GM19468 (cell line): Measurements from ENCODE around the gene XIAP.
"Not testable (repeated sequence)": the region's sequence is repeated elsewhere in the genome, so short reads cannot be mapped to it uniquely, and the experiment has no call there.

Source experiments
- ATAC-seq: cut with Tn5 transposase; IDR thresholded peaks from one replicate; pipeline ENCODE4 v1.9.1; 2021; ENCODE audit warnings: mild to moderate bottlenecking, moderate library complexity, moderate number of reproducible peaks; ENCODE audit not compliant: unreplicated experiment; ENCODE audit errors: extremely low read depth

Gene XIAP

DNA sequence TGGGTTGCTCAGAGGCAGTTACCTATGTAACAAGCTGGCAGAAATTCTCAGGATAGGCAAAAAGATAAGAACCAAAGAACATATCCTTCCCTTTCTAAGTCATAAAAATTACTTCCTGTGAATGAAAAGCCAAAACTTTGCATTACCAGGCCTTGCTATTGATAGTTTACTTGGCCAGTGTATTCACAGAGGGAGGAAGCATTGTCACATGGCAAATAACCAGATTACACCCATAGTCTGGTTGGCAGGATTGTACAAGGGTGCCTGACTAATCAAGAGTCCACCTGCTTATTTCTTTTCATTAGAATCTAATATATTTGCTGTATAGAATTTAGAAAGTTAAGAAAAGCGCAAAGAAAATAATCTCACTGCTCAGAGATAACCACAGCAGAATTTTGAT is 14.1 kb downstream of the XIAP start:
- ATAC-seq = no peak

DNA sequence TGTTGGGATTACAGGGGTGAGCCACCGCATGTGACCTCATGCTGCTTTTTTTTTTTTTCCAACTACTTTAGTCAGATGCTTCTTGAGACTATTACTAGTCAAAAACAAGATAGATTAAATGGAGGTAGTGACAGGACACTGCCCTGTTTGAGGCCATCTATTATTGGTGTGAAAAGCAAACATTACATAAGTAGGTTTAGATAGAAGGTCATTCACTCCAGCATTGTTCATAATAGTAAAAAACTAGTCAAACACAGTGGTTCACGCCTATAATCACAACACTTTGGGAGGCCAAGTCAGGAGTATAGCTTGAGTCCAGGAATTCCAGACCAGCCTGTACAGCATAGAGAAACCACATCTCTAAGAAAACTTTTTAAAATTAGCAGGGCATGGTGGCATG is 16.3 kb downstream of the XIAP start:
- no peak for ATAC-seq

DNA sequence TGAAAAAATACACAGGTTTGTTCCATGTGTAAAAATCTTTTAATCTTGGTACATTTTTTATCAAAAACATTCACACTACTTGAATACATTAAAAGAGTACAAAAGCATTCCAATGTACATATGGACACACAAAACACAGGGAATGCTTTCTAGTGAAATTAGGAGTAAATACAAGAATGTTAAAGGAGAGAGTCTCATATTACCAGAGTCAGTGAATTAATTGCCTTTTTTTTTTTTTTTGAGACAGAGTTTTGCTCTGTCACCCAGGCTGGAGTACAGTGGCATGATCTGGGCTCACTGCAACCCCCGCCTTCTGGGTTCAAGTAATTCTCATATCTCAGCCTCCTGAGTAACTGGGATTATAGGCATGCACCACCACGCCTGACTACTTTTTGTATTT is 17.0 kb downstream of the XIAP start:
- ATAC-seq = no peak

DNA sequence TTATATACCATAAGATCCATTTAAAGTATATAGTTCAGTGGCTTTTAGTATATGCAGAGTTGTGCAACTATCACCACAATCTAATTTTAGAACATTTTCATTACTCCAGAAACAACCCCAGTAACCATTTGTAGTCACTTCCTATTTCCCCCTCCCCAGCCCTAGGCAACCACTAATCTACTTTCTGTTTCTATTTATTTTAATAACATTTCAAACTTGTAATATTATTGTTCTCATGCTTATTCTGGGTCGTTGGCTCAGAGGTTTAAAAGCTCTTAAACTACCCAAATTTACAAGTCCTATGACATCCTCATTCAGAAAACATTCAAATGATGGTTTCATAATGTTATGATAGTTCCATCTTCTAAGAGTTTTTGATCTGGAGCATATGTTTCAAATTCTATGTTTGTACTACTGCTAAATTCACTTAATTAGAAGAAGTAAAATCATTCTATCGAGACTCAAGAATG is 18.4 kb downstream of the XIAP start:
- ATAC-seq = peak; percentile 63

DNA sequence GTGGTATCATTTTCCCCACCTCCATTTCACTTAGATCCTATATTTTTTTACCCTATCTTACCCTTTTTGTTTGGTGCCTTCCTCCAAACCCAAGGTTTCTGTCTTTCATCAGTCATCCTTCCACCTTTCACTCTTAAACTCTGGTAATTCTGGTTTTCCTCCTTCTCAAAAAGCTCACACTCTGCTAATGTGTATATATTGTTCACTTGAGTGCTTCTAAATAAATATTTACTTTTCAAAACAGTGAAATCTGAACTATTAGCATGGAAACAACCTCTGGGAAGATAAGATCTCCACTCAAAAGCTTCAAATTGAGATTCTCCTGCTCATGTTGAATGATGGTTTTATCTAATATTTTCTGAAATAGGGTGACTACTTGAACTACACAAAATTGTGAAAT is 21.5 kb downstream of the XIAP start:
- no peak for ATAC-seq

DNA sequence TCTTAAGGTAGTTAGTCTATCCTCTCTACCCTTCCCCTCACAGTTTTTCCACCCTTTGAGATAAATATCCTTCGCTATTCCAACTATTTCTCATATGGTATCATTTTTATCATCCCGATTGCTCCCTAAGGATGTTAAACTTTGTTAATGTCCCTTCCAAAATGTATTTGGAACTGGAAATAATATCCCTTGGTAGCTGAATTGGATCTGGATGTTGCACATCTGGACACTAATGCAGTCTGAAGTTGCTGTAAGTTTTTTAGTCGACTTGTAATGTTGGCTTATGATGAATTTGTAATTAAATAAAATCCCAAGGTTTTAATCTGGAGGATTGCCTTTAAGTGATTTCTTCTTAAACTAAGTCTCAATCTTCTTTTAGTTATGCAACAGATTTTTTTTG is 22.5 kb downstream of the XIAP start:
- ATAC-seq = no peak

DNA sequence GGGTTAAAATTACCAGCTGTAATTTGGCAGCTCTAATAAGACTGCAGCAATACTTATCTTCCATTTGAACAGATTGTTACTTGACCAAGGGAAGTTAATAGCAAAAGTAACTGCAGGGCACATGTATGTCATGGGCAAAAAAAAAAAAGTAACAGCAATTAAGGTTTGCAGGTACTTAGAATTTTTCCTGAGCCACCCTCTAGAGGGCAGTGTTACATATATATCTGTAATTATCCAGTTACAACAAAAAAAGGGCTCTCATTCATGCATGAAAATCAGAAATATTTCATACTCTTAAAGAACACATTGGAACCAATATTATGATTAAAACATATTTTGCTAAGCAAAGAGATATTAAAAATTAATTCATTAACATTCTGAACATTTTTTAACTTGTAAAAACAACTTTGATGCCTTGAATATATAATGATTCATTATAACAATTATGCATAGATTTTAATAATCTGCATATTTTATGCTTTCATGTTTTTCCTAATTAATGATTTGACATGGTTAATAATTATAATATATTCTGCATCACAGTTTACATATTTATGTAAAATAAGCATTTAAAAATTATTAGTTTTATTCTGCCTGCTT is 25.1 kb downstream of the XIAP start:
- ATAC-seq = no peak

DNA sequence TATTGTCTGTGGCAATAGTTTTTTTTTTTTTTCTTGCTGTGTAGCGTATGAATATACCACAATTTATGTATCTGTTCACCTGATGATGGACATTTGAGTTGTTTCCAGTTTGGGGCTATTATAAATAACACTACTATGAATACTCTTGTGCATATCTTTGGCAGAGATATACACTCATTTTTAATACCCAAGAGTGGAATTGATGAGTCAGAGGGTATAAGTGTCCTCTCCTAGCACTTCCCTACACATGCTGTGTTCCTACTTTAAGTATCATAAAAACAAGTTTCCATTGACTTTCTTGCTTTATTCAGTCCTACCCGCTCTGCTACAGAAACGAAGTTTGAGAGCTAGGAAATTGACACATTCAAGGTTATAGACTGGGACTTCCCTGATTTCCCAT is 39.8 kb downstream of the XIAP start:
- no peak for ATAC-seq

DNA sequence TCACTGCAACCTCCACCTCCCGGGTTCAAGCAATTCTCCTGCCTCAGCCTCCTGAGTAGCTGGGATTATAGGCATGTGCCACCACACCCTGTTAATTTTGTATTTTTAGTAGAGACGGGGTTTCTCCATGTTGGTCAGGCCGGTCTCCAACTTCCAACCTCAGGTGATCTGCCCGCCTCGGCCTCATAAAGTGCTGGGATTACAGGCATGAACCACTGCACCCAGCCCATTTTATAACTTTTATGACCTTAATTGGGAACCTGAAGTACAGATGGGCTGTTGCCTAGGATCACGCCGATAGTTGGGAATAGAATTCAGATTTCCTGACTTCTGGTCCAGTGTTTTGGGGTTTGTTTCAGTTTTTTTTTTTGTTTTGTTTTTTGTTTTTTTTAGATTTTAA is 43.4 kb downstream of the XIAP start:
- not testable (repeated sequence) for ATAC-seq

DNA sequence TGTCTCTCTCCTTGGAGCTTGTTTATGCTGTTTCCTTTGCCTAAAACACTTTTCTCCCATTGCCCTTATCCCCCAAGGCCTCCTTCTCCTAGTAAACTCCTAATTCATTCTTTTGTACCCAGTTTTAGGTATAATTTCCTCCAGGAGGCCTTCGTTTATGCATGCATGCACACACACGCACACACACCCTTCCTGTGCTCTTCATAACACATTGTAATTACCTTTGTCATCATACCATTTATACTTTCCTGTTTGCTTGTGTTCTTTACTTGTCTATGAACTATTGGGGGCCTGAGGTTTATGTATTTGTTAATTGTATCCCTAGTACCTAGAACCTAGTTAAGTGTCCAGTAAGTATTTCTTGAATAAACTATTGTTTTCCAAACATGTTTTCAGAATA is 45.5 kb downstream of the XIAP start:
- ATAC-seq = no peak

DNA sequence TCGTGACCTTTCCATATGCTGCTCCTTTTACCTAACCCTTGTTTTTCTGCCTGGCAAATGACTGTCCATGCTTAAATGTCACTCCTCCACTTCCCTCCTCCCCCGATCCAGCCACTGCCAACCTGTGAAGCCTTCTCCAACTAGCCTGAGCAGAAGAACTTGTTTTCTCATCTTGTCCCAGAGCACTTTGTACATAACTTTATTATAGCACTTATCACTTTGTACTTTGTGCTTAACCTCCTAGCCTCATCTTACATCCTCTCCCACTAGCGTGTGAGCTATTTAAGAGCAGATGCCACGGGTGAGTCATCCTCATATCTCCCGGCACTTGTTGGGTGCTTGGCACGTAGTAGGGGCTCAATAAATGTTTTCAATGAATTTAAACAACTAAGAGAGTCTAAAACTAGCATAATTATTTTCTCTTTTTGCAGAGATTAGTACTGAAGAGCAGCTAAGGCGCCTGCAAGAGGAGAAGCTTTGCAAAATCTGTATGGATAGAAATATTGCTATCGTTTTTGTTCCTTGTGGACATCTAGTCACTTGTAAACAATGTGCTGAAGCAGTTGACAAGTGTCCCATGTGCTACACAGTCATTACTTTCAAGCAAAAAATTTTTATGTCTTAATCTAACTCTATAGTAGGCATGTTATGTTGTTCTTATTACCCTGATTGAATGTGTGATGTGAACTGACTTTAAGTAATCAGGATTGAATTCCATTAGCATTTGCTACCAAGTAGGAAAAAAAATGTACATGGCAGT is 46.9 kb downstream of the XIAP start:
- no peak for ATAC-seq

DNA sequence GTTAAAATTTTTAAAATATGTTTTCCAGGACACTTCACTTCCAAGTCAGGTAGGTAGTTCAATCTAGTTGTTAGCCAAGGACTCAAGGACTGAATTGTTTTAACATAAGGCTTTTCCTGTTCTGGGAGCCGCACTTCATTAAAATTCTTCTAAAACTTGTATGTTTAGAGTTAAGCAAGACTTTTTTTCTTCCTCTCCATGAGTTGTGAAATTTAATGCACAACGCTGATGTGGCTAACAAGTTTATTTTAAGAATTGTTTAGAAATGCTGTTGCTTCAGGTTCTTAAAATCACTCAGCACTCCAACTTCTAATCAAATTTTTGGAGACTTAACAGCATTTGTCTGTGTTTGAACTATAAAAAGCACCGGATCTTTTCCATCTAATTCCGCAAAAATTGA is 49.7 kb downstream of the XIAP start:
- ATAC-seq = no peak

DNA sequence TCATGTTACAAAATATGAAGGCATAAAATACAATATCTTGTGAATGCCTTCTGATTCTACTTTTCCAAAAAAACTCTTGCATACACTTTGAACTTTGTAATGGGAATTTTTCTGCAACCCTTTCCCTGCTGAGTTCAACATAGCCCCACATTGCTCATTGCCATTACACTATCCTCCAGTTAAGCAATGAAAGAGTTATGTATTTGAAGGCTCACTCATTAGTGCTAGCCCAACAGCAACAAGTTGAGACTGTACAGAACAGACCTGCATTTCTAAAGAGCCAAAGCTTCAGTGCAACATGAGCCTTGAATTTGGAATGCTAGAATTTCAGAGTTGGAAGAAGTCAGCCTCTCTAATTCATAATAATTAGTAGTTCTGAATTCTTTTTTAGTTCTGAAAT is 57.2 kb downstream of the XIAP start:
- no peak for ATAC-seq

DNA sequence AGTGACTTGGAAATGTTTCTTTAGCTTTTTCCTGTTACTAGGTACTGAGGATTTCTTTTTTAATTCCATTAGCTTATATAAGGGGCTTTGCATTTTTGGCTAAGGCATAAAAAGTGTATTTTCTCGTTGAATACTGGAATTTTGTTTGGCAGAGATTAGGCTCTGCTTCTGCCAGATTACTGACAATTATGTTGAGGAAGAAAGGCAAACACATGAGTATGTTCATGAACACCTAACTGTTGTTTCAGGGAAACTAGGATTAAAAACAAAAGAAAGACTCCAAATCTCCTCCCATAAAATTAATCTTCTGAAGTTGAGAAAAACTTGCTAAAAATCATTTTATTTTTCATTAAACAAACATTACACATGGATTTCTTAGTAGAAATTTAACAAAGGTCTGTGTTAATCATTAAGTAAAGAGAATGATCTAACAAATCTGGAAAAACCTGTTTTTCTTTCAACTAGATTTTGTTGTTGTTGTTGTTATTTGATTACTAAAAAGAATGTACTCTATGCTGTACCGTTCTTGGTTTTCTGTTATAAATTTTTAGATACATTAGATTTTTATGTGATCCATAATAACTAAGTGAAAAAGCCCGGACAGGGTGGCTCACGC is 58.4 kb downstream of the XIAP start:
- ATAC-seq = no peak

DNA sequence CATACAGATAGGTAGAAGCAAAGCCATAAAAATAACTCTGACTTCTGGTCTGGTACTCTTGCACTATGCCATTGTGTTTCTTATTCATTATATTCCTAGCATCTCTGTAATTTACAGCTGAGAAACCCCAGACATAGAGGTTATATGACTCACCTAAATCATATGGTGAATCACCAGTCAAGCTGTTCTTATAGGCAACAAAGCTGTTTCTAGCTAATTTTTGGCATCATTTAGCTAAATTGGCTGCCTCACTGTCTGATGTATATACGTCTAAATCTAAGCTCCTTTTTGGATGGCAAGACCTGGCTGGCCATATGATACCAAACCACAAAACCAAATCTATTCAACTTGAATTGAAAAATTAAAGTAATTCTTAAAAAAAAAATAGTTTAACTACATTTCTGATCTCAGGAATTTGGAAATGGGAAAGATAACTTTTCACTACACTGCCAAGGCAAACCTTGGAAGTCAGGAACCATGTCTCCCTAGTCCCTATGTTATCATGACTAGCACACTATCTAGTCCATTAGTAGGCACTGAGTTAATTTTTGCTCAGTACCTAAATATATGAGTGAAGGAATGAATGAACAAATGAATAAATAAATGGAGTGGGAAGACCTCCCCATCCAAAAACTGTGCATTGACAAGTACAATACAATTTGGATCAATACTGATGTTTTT is 60.4 kb downstream of the XIAP start:
- no peak for ATAC-seq

DNA sequence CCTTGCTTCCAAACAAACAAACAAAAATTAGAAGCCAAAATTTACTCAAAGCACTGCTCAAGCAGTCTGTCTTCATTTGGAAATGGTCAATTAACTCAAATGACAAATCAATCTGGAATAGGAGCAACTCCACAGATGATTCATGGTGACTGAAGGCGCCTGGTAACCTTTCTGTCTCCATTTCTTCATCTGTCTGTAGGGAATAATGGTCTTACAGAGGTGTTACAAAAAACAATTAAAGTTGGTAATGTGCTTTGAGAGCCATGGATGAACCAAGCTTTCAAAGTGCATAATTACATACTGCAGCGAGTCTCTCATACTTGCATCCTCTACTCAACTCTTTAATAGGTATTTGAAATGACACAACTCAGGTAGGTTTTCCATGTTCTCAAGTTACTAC is 63.4 kb downstream of the XIAP start:
- ATAC-seq = no peak

DNA sequence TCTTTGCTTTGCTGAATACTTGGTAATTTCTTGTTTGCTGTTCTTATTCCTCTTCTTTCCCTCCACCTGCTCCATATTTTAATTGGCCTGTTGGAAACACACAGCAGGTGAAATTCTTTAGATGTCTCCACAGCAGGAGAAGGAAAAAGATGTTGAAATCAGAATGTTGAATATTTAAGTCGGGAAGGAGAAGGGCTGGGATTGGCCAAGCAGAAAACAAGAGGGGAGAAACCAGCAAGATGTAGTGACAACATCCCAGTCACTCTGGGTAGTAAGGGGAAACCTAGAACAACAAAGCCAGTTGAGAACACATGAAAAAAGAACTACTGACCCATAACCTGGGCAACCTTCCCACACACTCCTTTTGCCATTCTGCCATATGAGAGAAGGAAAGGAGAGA is 64.3 kb downstream of the XIAP start:
- no peak for ATAC-seq

DNA sequence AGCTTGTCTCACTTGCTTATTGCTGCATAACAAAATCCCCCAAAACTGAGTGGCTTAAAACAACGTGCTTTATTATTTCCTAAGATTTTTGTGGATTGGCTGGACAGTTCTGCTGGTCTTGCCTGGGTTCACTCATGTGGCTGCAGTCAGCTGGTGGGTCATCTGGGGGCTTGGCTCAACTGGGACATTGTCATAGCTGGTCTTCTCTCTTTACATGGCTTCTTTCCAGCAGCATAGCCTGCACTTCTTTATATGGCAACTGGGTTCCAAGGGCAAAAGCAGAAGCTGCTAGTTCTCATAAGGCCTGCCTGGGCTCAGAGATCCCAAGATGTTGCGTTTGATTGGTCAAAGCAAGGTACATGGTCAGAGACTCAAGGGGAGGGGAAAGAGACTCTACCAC is 68.0 kb downstream of the XIAP start:
- ATAC-seq = no peak

DNA sequence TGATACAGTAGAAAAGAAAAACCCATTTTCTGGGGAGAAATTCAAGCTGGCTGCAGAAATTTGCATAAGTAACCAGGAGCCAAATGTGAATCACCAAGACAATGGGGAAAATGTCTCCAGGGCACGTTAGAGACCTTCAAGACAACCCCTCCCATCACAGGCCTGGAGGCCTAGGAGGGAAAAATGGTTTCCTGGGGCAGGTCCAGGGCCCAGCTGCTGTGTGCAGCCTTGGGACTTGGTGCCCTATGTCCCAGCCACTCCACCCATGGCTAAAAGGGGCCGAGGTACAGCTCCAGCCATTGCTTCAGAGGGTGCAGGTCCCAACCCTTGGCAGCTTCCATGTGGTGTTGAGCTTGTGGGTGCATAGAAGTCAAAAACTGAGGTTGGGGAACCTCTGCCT is 72.2 kb downstream of the XIAP start:
- not testable (repeated sequence) for ATAC-seq

DNA sequence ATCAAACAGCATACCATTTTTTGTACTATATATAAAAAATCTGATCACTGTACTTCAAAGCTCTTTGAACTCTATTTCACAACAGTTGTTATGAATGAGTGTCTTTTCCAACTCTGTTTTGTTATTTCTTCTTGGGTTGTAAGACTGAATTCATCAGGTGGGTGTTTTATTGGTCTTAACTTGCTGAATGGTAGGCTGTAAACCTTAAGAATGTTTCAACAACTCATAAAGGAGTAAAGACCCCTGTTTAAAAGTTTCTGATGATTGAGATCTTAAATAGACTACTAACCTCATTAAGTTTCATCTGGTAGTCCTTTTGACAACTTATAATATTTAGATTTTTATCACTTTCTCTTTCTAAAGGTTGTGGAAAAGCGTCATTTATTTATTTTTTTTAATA is 83.2 kb downstream of the XIAP start:
- no peak for ATAC-seq

DNA sequence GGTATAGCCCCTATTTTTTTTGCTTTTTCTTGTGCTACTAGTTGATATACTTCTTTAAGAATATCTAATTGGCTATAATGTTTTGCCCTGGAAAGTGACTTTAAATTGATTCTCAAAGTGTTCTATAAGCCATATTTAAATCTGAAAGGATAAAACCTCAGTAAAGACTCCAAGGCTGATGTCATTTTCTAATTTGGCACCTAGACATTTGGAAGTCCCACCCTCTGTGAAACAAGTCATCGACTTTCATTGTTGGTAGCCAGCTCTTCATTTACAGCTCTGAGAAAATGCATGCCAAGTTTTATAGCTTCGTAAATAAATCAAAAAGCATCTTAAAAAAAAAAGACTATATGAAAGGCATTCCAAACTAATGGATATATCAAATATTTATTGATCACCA is 83.6 kb downstream of the XIAP start:
- no peak for ATAC-seq
